ENCODE measurements around the gene USH1C.

Gene USH1C

GRCh38 chr11:17516551-17517150 is 27.6 kb downstream of the USH1C start:
- Histone ChIP-seq H2AK5ac (ENCODE audit: low read length, severe bottlenecking) (no peak overlapping the region), H3K27ac (ENCODE audit: low read length, poor library complexity, severe bottlenecking) (no peak overlapping the region), H3K23ac (ENCODE audit: low read length in 2 of 2) (no peak overlapping the region), H3K9ac (ENCODE audit: low read length) (no peak overlapping the region), H2BK15ac (ENCODE audit: low read depth, poor library complexity, severe bottlenecking) (no peak overlapping the region), H3K9me3 (ENCODE audit: control insufficient read depth, low read length) (no peaks in the 10 kb centered on the region), H2AFZ (ENCODE audit: low read depth, low read length) (no peak overlapping the region), H3K14ac (ENCODE audit: low read length in 2 of 2) (no peak overlapping the region), H3K79me1 (replicated peaks; ENCODE audit: low read length, poor library complexity, severe bottlenecking) (no peaks in the 10 kb centered on the region), H3K4me1 (ENCODE audit: control insufficient read depth, insufficient read depth, low read depth, low read length) (no peaks in the 10 kb centered on the region), H3K4me2 (ENCODE audit: low read length, poor library complexity, severe bottlenecking) (no peak overlapping the region), H4K8ac (ENCODE audit: low read length) (no peak overlapping the region), H3K4ac (ENCODE audit: low read depth in 1 of 2, low read length in 2 of 2) (no peak overlapping the region), H4K91ac (ENCODE audit: low read length) (no peak overlapping the region), H2BK12ac (ENCODE audit: low read length in 2 of 2) (no peak overlapping the region), H3K27me3 (ENCODE audit: control insufficient read depth in 1 of 2, insufficient read depth in 1 of 2, low read length in 2 of 2) (peaks cover 46 to 49% of the 10 kb centered on the region in 2 experiments), H2BK5ac (ENCODE audit: low read depth, low read length, poor library complexity, severe bottlenecking) (no peak overlapping the region), H3K18ac (ENCODE audit: low read depth in 1 of 2, low read length in 2 of 2) (no peak overlapping the region), H3K36me3 (ENCODE audit: control insufficient read depth in 1 of 2, insufficient read depth in 2 of 2, low read depth in 1 of 2, low read length in 2 of 2) (no peaks in the 10 kb centered on the region), H3K4me3 (ENCODE audit: insufficient read depth in 1 of 2, low read depth in 1 of 2, low read length in 2 of 2) (no peak overlapping the region), H2BK120ac (ENCODE audit: low read depth, low read length) (no peak overlapping the region)
- no peak for DNase-seq
- WGBS = 78% methylated on average over 7 of the region's 7 CpGs

- H3K36me3 ChIP-seq (ENCODE audit: control insufficient read depth in 1 of 2, insufficient read depth in 2 of 2, low read depth in 1 of 2, low read length in 2 of 2) = no peaks in the 10 kb centered on the region
These were observed 28.6 kb downstream of the USH1C start for GRCh38 chr11:17515443-17516176.

GRCh38 chr11:17514476-17514875 is 29.7 kb downstream of the USH1C start:
- Histone ChIP-seq H2AK5ac (ENCODE audit: low read length, severe bottlenecking) (no peak overlapping the region), H2BK5ac (ENCODE audit: low read depth, low read length, poor library complexity, severe bottlenecking) (no peak overlapping the region), H3K4me3 (ENCODE audit: insufficient read depth in 1 of 2, low read depth in 1 of 2, low read length in 2 of 2) (no peak overlapping the region), H3K27me3 (ENCODE audit: control insufficient read depth in 1 of 2, insufficient read depth in 1 of 2, low read length in 2 of 2) (peaks cover 43 to 59% of the 10 kb centered on the region in 2 experiments), H2AFZ (ENCODE audit: low read depth, low read length) (no peak overlapping the region), H3K4ac (ENCODE audit: low read depth in 1 of 2, low read length in 2 of 2) (no peak overlapping the region), H4K91ac (ENCODE audit: low read length) (no peak overlapping the region), H3K23ac (ENCODE audit: low read length in 2 of 2) (no peak overlapping the region), H3K9ac (ENCODE audit: low read length) (no peak overlapping the region), H3K14ac (ENCODE audit: low read length in 2 of 2) (no peak overlapping the region), H3K27ac (ENCODE audit: low read length, poor library complexity, severe bottlenecking) (no peak overlapping the region), H2BK15ac (ENCODE audit: low read depth, poor library complexity, severe bottlenecking) (no peak overlapping the region), H3K79me1 (replicated peaks; ENCODE audit: low read length, poor library complexity, severe bottlenecking) (no peaks in the 10 kb centered on the region), H2BK120ac (ENCODE audit: low read depth, low read length) (no peak overlapping the region), H3K4me2 (ENCODE audit: low read length, poor library complexity, severe bottlenecking) (no peak overlapping the region), H4K8ac (ENCODE audit: low read length) (no peak overlapping the region), H3K9me3 (ENCODE audit: control insufficient read depth, low read length) (no peaks in the 10 kb centered on the region), H3K4me1 (ENCODE audit: control insufficient read depth, insufficient read depth, low read depth, low read length) (no peaks in the 10 kb centered on the region), H3K18ac (ENCODE audit: low read depth in 1 of 2, low read length in 2 of 2) (no peak overlapping the region), H3K36me3 (ENCODE audit: control insufficient read depth in 1 of 2, insufficient read depth in 2 of 2, low read depth in 1 of 2, low read length in 2 of 2) (no peaks in the 10 kb centered on the region), H2BK12ac (ENCODE audit: low read length in 2 of 2) (no peak overlapping the region)
- WGBS = 87% methylated on average over 4 of the region's 4 CpGs
- DNase-seq = no peak

More at GRCh38 chr11:17515443-17516176, 28.6 kb downstream of the USH1C start:
- Histone ChIP-seq H3K9me3 (ENCODE audit: control insufficient read depth, low read length) (no peaks in the 10 kb centered on the region), H3K4ac (ENCODE audit: low read depth in 1 of 2, low read length in 2 of 2) (no peak overlapping the region), H2BK120ac (ENCODE audit: low read depth, low read length) (no peak overlapping the region), H3K23ac (ENCODE audit: low read length in 2 of 2) (no peak overlapping the region), H3K27ac (ENCODE audit: low read length, poor library complexity, severe bottlenecking) (no peak overlapping the region), H2BK15ac (ENCODE audit: low read depth, poor library complexity, severe bottlenecking) (no peak overlapping the region), H3K4me2 (ENCODE audit: low read length, poor library complexity, severe bottlenecking) (no peak overlapping the region), H3K4me3 (ENCODE audit: insufficient read depth in 1 of 2, low read depth in 1 of 2, low read length in 2 of 2) (no peak overlapping the region), H2AFZ (ENCODE audit: low read depth, low read length) (no peak overlapping the region), H3K79me1 (replicated peaks; ENCODE audit: low read length, poor library complexity, severe bottlenecking) (no peaks in the 10 kb centered on the region), H2AK5ac (ENCODE audit: low read length, severe bottlenecking) (no peak overlapping the region), H2BK5ac (ENCODE audit: low read depth, low read length, poor library complexity, severe bottlenecking) (no peak overlapping the region), H3K9ac (ENCODE audit: low read length) (no peak overlapping the region), H2BK12ac (ENCODE audit: low read length in 2 of 2) (no peak overlapping the region), H3K27me3 (ENCODE audit: control insufficient read depth in 1 of 2, insufficient read depth in 1 of 2, low read length in 2 of 2) (peaks cover 51 to 59% of the 10 kb centered on the region in 2 experiments), H4K91ac (ENCODE audit: low read length) (no peak overlapping the region), H4K8ac (ENCODE audit: low read length) (no peak overlapping the region), H3K18ac (ENCODE audit: low read depth in 1 of 2, low read length in 2 of 2) (no peak overlapping the region), H3K14ac (ENCODE audit: low read length in 2 of 2) (no peak overlapping the region), H3K4me1 (ENCODE audit: control insufficient read depth, insufficient read depth, low read depth, low read length) (no peaks in the 10 kb centered on the region)
- DNase-seq = no peak
- WGBS = 66% methylated on average over 4 of the region's 5 CpGs

- Histone ChIP-seq H3K79me1 (replicated peaks; ENCODE audit: low read length, poor library complexity, severe bottlenecking) (no peaks in the 10 kb centered on the region), H3K23ac (ENCODE audit: low read length in 2 of 2) (no peak overlapping the region), H2BK15ac (ENCODE audit: low read depth, poor library complexity, severe bottlenecking) (no peak overlapping the region), H3K14ac (ENCODE audit: low read length in 2 of 2) (no peak overlapping the region), H2AFZ (ENCODE audit: low read depth, low read length) (no peak overlapping the region), H3K4me1 (ENCODE audit: control insufficient read depth, insufficient read depth, low read depth, low read length) (peaks cover 4% of the 10 kb centered on the region), H4K8ac (ENCODE audit: low read length) (no peak overlapping the region), H2BK5ac (ENCODE audit: low read depth, low read length, poor library complexity, severe bottlenecking) (no peak overlapping the region), H3K4ac (ENCODE audit: low read depth in 1 of 2, low read length in 2 of 2) (no peak overlapping the region), H4K91ac (ENCODE audit: low read length) (no peak overlapping the region), H3K36me3 (ENCODE audit: control insufficient read depth in 1 of 2, insufficient read depth in 2 of 2, low read depth in 1 of 2, low read length in 2 of 2) (no peaks in the 10 kb centered on the region), H3K18ac (ENCODE audit: low read depth in 1 of 2, low read length in 2 of 2) (no peak overlapping the region), H3K9me3 (ENCODE audit: control insufficient read depth, low read length) (no peaks in the 10 kb centered on the region), H3K27me3 (ENCODE audit: control insufficient read depth in 1 of 2, insufficient read depth in 1 of 2, low read length in 2 of 2) (peaks cover 43 to 61% of the 10 kb centered on the region in 2 experiments), H3K4me2 (ENCODE audit: low read length, poor library complexity, severe bottlenecking) (no peak overlapping the region), H3K9ac (ENCODE audit: low read length) (no peak overlapping the region), H3K4me3 (ENCODE audit: insufficient read depth in 1 of 2, low read depth in 1 of 2, low read length in 2 of 2) (no peak overlapping the region), H2AK5ac (ENCODE audit: low read length, severe bottlenecking) (no peak overlapping the region), H2BK12ac (ENCODE audit: low read length in 2 of 2) (no peak overlapping the region), H3K27ac (ENCODE audit: low read length, poor library complexity, severe bottlenecking) (no peak overlapping the region), H2BK120ac (ENCODE audit: low read depth, low read length) (no peak overlapping the region)
- no peak for DNase-seq
- 65% methylated on average over 1 of the region's 1 CpG for WGBS
These were observed 30.4 kb downstream of the USH1C start for GRCh38 chr11:17513853-17514252.

Data from mesenchymal stem cell (in vitro differentiated cells and primary cell).